Caco-2 (cell line): Measurements from ENCODE around the gene IZUMO4. TPM values are rescaled to one million over a fixed set of nuclear protein-coding genes. Genes with fewer than 3 reads are reported as not detected.

Source experiments
- BruUV-seq: library from RNA; stranded (reverse); fragments of 400-500 nt; replicated peaks from 2 replicates; lab custom pipeline; 2021; lab: Mats Ljungman, UMichigan
- CTCF ChIA-PET: fragments of 300-600 bp; sonication (Branson Sonifier 250); formaldehyde crosslinking; loops from one replicate; lab custom pipeline; 2022; ENCODE audit warnings: antibody characterized with exemption; lab: Charles Lee
- POLR2A ChIA-PET: fragments of 300-600 bp; sonication (Branson Sonifier 250); formaldehyde crosslinking; loops from one replicate; lab custom pipeline; 2022; ENCODE audit warnings: antibody characterized with exemption; lab: Charles Lee
- DNase-seq, 2 experiments: peaks; one replicate each; pipeline versions ENCODE4 v3.0.0 to v3.0.0-alpha.2; 2020 to 2022
- H3K27me3 ChIP-seq: replicated peaks from 2 replicates; pipeline ENCODE4 v1.6.0; 2011; ENCODE audit warnings: low read length; ENCODE audit not compliant: control insufficient read depth, insufficient read depth
- H3K36me3 ChIP-seq: 2 replicates; pipeline ENCODE4 v1.5.1; 2011; ENCODE audit warnings: low read length; ENCODE audit not compliant: control insufficient read depth, insufficient read depth
- H3K4me1 ChIP-seq: fragments of 250-450 bp; sonication (Bioruptor Pico); 2 replicates; pipeline ENCODE4 v1.5.1; 2020; ENCODE audit warnings: mild to moderate bottlenecking
- H3K4me3 ChIP-seq: 2 replicates; pipeline ENCODE4 v1.5.1; 2011; ENCODE audit warnings: low read depth, mild to moderate bottlenecking, control low read depth, low read length
- H3K9me3 ChIP-seq: fragments of 250-450 bp; sonication (Bioruptor Pico); 2 replicates; pipeline ENCODE4 v1.5.1; 2020; ENCODE audit warnings: mild to moderate bottlenecking, moderate library complexity
- H3K27ac Mint-ChIP-seq: one replicate; pipeline ENCODE4 v1.8.0; 2022; ENCODE audit warnings: mixed read lengths; ENCODE audit not compliant: unreplicated experiment
- H3K27me3 Mint-ChIP-seq: one replicate; pipeline ENCODE4 v1.8.0; 2022; ENCODE audit warnings: mixed read lengths; ENCODE audit not compliant: insufficient read depth, unreplicated experiment
- H3K36me3 Mint-ChIP-seq: one replicate; pipeline ENCODE4 v1.8.0; 2022; ENCODE audit warnings: mild to moderate bottlenecking, mixed read lengths; ENCODE audit not compliant: insufficient read depth, unreplicated experiment
- H3K4me1 Mint-ChIP-seq: one replicate; pipeline ENCODE4 v1.8.0; 2022; ENCODE audit warnings: low read depth, mixed read lengths; ENCODE audit not compliant: unreplicated experiment
- H3K4me3 Mint-ChIP-seq: one replicate; pipeline ENCODE4 v1.8.0; 2022; ENCODE audit warnings: mild to moderate bottlenecking, moderate library complexity, mixed read lengths; ENCODE audit not compliant: unreplicated experiment
- H3K9me3 Mint-ChIP-seq: one replicate; pipeline ENCODE4 v1.8.0; 2022; ENCODE audit warnings: mixed read lengths; ENCODE audit not compliant: unreplicated experiment
- intact Hi-C: fragments of 100-400 bp; cut with micrococcal nuclease; formaldehyde crosslinking; loops from one replicate; pipeline ENCODE4 v1.10.0; 2022; ENCODE audit not compliant: unreplicated experiment
- total RNA-seq: library from RNA; stranded (reverse); gene quantifications from 2 replicates; pipeline ENCODE4 v1.2.3, GENCODE V29; 2022
- TF ChIP-seq, protein P1 (sequence below), 2 experiments: fragments of 200-600 bp in 1 of 2; IDR thresholded peaks; 1 replicate in 1 of 2; 2 replicates in 1 of 2; pipeline versions ENCODE4 v1.5.1 to v1.8.0; 2011 to 2022; ENCODE audit warnings: antibody characterized with exemption in 1 of 2, control low read depth in 1 of 2, inconsistent platforms in 1 of 2, low read depth in 1 of 2, low read length in 1 of 2, mild to moderate bottlenecking in 1 of 2, moderate library complexity in 1 of 2; ENCODE audit not compliant: insufficient read depth in 1 of 2, severe bottlenecking in 1 of 2, unreplicated experiment in 1 of 2

Gene IZUMO4
- total RNA-seq, 1 experiment from 2014 or later, result 1.1 TPM

GRCh38 chr19:2063824-2064223 is 32.9 kb upstream of the IZUMO4 start:
- TF ChIP-seq, protein P1, sequence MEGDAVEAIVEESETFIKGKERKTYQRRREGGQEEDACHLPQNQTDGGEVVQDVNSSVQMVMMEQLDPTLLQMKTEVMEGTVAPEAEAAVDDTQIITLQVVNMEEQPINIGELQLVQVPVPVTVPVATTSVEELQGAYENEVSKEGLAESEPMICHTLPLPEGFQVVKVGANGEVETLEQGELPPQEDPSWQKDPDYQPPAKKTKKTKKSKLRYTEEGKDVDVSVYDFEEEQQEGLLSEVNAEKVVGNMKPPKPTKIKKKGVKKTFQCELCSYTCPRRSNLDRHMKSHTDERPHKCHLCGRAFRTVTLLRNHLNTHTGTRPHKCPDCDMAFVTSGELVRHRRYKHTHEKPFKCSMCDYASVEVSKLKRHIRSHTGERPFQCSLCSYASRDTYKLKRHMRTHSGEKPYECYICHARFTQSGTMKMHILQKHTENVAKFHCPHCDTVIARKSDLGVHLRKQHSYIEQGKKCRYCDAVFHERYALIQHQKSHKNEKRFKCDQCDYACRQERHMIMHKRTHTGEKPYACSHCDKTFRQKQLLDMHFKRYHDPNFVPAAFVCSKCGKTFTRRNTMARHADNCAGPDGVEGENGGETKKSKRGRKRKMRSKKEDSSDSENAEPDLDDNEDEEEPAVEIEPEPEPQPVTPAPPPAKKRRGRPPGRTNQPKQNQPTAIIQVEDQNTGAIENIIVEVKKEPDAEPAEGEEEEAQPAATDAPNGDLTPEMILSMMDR (IDR thresholded peaks at IDR 0.05; ENCODE audit: insufficient read depth in 1 of 2, low read depth in 1 of 2, low read length in 1 of 2, severe bottlenecking in 1 of 2, unreplicated experiment in 1 of 2), result no peak
- no peaks in the 10 kb centered on the region for H3K9me3 ChIP-seq
- no peak for DNase-seq
- no peak overlapping the region for H3K4me3 Mint-ChIP-seq
- no peaks in the 10 kb centered on the region for H3K27me3 Mint-ChIP-seq
- H3K36me3 Mint-ChIP-seq, result peaks cover 18% of the 10 kb centered on the region
- intact Hi-C loops, result loop anchor here (5.0 kb wide), 1 partner anchor 33 kb away; the partner anchor contains the start of genes IZUMO4 and MOB3A
- H3K9me3 Mint-ChIP-seq, result no peaks in the 10 kb centered on the region
- BruUV-seq, result no TSS peak
- H3K4me1 ChIP-seq, result peaks cover 24% of the 10 kb centered on the region
- CTCF ChIA-PET, result no interaction called here
- POLR2A ChIA-PET, result no interaction called here
- H3K36me3 ChIP-seq, result no peaks in the 10 kb centered on the region
- H3K4me3 ChIP-seq, result no peak overlapping the region
- no peaks in the 10 kb centered on the region for H3K4me1 Mint-ChIP-seq
- no peaks in the 10 kb centered on the region for H3K27me3 ChIP-seq
- H3K27ac Mint-ChIP-seq, result no peak overlapping the region

DNA sequence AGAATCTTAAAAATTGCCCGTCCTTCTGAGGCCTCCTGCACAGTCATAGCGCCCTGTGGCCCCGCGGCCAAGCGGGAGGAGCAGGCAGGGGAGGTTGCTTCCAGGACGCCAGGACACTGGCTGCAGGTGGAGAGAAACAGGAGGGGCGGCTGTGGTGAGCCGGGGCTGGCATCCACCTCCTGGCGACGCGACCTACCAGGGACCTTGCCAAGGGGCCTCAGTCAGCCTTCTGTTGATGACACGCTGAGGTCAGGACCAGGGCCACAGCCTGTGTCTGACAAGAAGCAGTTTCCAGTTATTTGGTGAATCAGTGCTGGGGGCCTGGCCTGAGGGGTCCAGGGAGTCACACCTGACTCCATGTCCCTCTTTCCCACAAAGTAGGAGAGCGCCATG is 32.3 kb upstream of the IZUMO4 start:
- ChIA-PET POLR2A (no interaction called here), CTCF (no interaction called here)
- Histone ChIP-seq H3K9me3 (no peaks in the 10 kb centered on the region), H3K27me3 (no peaks in the 10 kb centered on the region), H3K4me1 (peaks cover 22% of the 10 kb centered on the region), H3K4me3 (no peak overlapping the region), H3K36me3 (no peaks in the 10 kb centered on the region)
- Mint-ChIP-seq H3K4me1 (no peaks in the 10 kb centered on the region), H3K4me3 (no peak overlapping the region), H3K9me3 (no peaks in the 10 kb centered on the region), H3K27ac (no peak overlapping the region), H3K36me3 (peaks cover 18% of the 10 kb centered on the region), H3K27me3 (no peaks in the 10 kb centered on the region)
- no peak for DNase-seq
- BruUV-seq, result no TSS peak
- intact Hi-C loops, result loop anchor here (5.0 kb wide), 1 partner anchor 33 kb away; the partner anchor contains the start of genes IZUMO4 and MOB3A
- TF ChIP-seq, protein P1 (IDR thresholded peaks at IDR 0.05; ENCODE audit: insufficient read depth in 1 of 2, low read depth in 1 of 2, low read length in 1 of 2, severe bottlenecking in 1 of 2, unreplicated experiment in 1 of 2), result no peak

- intact Hi-C loops, result loop anchor here (5.0 kb wide), 1 partner anchor 32 kb away; the partner anchor contains the start of genes IZUMO4 and MOB3A
- Mint-ChIP-seq H3K36me3 (peaks cover 18% of the 10 kb centered on the region), H3K27me3 (no peaks in the 10 kb centered on the region), H3K4me3 (no peak overlapping the region), H3K9me3 (no peaks in the 10 kb centered on the region), H3K4me1 (no peaks in the 10 kb centered on the region), H3K27ac (no peak overlapping the region)
- Histone ChIP-seq H3K9me3 (no peaks in the 10 kb centered on the region), H3K36me3 (no peaks in the 10 kb centered on the region), H3K4me1 (peaks cover 17% of the 10 kb centered on the region), H3K4me3 (no peak overlapping the region), H3K27me3 (no peaks in the 10 kb centered on the region)
- ChIA-PET CTCF (no interaction called here), POLR2A (no interaction called here)
- TF ChIP-seq, protein P1 (IDR thresholded peaks at IDR 0.05; ENCODE audit: insufficient read depth in 1 of 2, low read depth in 1 of 2, low read length in 1 of 2, severe bottlenecking in 1 of 2, unreplicated experiment in 1 of 2), result no peak
- no peak for DNase-seq
- no TSS peak for BruUV-seq
Observed at GRCh38 chr19:2064788-2065524, 31.8 kb upstream of the IZUMO4 start.
